CD14-positive monocyte (primary cell): ENCODE results near the gene PHF3. TPM values are rescaled to one million over a fixed set of nuclear protein-coding genes. Genes with fewer than 3 reads are reported as not detected.
A peak's percentile ranks its signal among the peaks of the same experiment; 100 is the strongest.

Experiments used
- DNase-seq, 3 donors: peaks; one replicate each; pipeline ENCODE4 v3.0.0-alpha.2; 2011 to 2022
- H2AFZ ChIP-seq: 2 replicates; pipeline ENCODE4 v1.6.0; 2012; ENCODE audit warnings: mild to moderate bottlenecking, low read depth, low read length, inconsistent platforms; ENCODE audit not compliant: insufficient read depth, poor library complexity, severe bottlenecking
- H3K27ac ChIP-seq, 2 donors: 1 replicate in 1 of 2; 2 replicates in 1 of 2; pipeline ENCODE4 v1.5.1; 2012 to 2013; ENCODE audit warnings: low read length in 2 of 2, control low read depth in 1 of 2, inconsistent platforms in 1 of 2, low read depth in 1 of 2, mild to moderate bottlenecking in 1 of 2
- H3K27me3 ChIP-seq, 2 donors: one replicate each; pipeline versions ENCODE4 v1.6.0 to v1.6.1; 2011 to 2013; ENCODE audit warnings: low read length in 2 of 2; ENCODE audit not compliant: control insufficient read depth in 2 of 2, insufficient read depth in 2 of 2
- H3K36me3 ChIP-seq, 2 donors: replicated peaks in 1 of 2; 1 replicate in 1 of 2; 2 replicates in 1 of 2; pipeline versions ENCODE4 v1.5.1 to v1.6.1; 2012 to 2013; ENCODE audit warnings: low read length in 2 of 2, control low read depth in 1 of 2, inconsistent platforms in 1 of 2, mild to moderate bottlenecking in 1 of 2; ENCODE audit not compliant: insufficient read depth in 2 of 2, control insufficient read depth in 1 of 2
- H3K4me1 ChIP-seq, 2 donors: 1 replicate in 1 of 2; 2 replicates in 1 of 2; pipeline versions ENCODE4 v1.5.1 to v1.6.1; 2012 to 2013; ENCODE audit warnings: low read length in 2 of 2, control low read depth in 1 of 2, inconsistent platforms in 1 of 2, mild to moderate bottlenecking in 1 of 2, moderate library complexity in 1 of 2; ENCODE audit not compliant: insufficient read depth in 2 of 2, control insufficient read depth in 1 of 2
- H3K4me2 ChIP-seq: replicated peaks from 2 replicates; pipeline ENCODE3; 2012; ENCODE audit warnings: low read length, moderate library complexity, mild to moderate bottlenecking; ENCODE audit not compliant: poor library complexity, severe bottlenecking; ENCODE audit errors: extremely low read depth
- H3K4me3 ChIP-seq, 3 experiments: fragments of 200-600 bp in 1 of 3; sonication (generic) in 1 of 3; replicated peaks in 1 of 3; 1 replicate in 2 of 3; 2 replicates in 1 of 3; pipeline ENCODE4 v1.5.1; 2011 to 2013; ENCODE audit warnings: low read length in 3 of 3, mild to moderate bottlenecking in 3 of 3, control low read depth in 2 of 3, low read depth in 2 of 3, inconsistent platforms in 1 of 3, moderate library complexity in 1 of 3
- H3K79me2 ChIP-seq: 2 replicates; pipeline ENCODE4 v1.6.0; 2012; ENCODE audit warnings: mild to moderate bottlenecking, control low read depth, inconsistent platforms, low read length, moderate library complexity; ENCODE audit not compliant: insufficient read depth
- H3K9ac ChIP-seq: 2 replicates; pipeline ENCODE4 v1.6.0; 2017; ENCODE audit warnings: low read length, mild to moderate bottlenecking; ENCODE audit not compliant: insufficient read depth, poor library complexity, severe bottlenecking
- H3K9me3 ChIP-seq, 2 donors: replicated peaks in 1 of 2; 1 replicate in 1 of 2; 2 replicates in 1 of 2; pipeline versions ENCODE4 v1.5.1 to v1.6.1; 2012 to 2013; ENCODE audit warnings: low read length in 2 of 2, control low read depth in 1 of 2; ENCODE audit not compliant: control insufficient read depth in 1 of 2, insufficient read depth in 1 of 2
- H4K20me1 ChIP-seq: 2 replicates; pipeline ENCODE4 v1.6.0; 2012; ENCODE audit warnings: mild to moderate bottlenecking, low read length, control low read depth, moderate library complexity; ENCODE audit not compliant: insufficient read depth
- H3K27ac Mint-ChIP-seq, 7 donors: one replicate each; pipeline ENCODE4 v1.8.0; 2020; ENCODE audit warnings: mild to moderate bottlenecking in 7 of 7, mixed read lengths in 7 of 7, moderate library complexity in 6 of 7, inconsistent platforms in 2 of 7
- H3K27me3 Mint-ChIP-seq, 3 donors: one replicate each; pipeline ENCODE4 v1.8.0; 2021 to 2022; ENCODE audit warnings: low read depth in 3 of 3, mild to moderate bottlenecking in 3 of 3, mixed read lengths in 3 of 3, moderate library complexity in 3 of 3, inconsistent platforms in 1 of 3
- H3K36me3 Mint-ChIP-seq, 2 donors: one replicate each; pipeline ENCODE4 v1.8.0; 2020; ENCODE audit warnings: mixed read lengths in 2 of 2, inconsistent platforms in 1 of 2, mild to moderate bottlenecking in 1 of 2
- H3K4me1 Mint-ChIP-seq: one replicate; pipeline ENCODE4 v1.8.0; 2020; ENCODE audit warnings: mild to moderate bottlenecking, mixed read lengths
- H3K4me3 Mint-ChIP-seq, 2 donors: one replicate each; pipeline ENCODE4 v1.8.0; 2020; ENCODE audit warnings: mild to moderate bottlenecking in 2 of 2, mixed read lengths in 2 of 2, moderate library complexity in 1 of 2
- H3K9me3 Mint-ChIP-seq, 7 donors: one replicate each; pipeline ENCODE4 v1.8.0; 2020 to 2022; ENCODE audit warnings: mixed read lengths in 7 of 7, mild to moderate bottlenecking in 6 of 7, moderate library complexity in 6 of 7, inconsistent platforms in 2 of 7
- WGBS: methylation state at CpG from one replicate; pipeline ENCODE4 v1.1.5; 2013; ENCODE audit warnings: missing lambda C conversion rate; ENCODE audit not compliant: insufficient coverage; 5-methylcytosine and 5-hydroxymethylcytosine counted together
- intact Hi-C, 2 donors: fragments of 100-400 bp; cut with micrococcal nuclease; formaldehyde crosslinking; loops; one replicate each; pipeline versions ENCODE4 v1.15.0 to v1.15.1; 2023
- polyA plus RNA-seq, 3 donors: library from polyadenylated mRNA; depleted of rRNA in 1 of 3; unstranded in 2 of 3; stranded (reverse) in 1 of 3; fragments of 300-500 nt in 2 of 3; fragments of >200 nt in 1 of 3; fragmentation: Illumina TruSeq in 2 of 3; gene quantifications; 1 replicate in 2 of 3; 2 replicates in 1 of 3; pipeline ENCODE4 v1.2.3, GENCODE V29; 2012 to 2021
- small RNA-seq: library from RNA; depleted of rRNA; stranded (forward); fragments of <200 nt; gene quantifications from one replicate; pipeline ENCODE3, GENCODE V24; 2012; ENCODE audit warnings: low read depth; ENCODE audit not compliant: insufficient read length
- TF ChIP-seq, protein P1 (sequence below): fragments of 200-600 bp; IDR thresholded peaks from one replicate; pipeline ENCODE4 v1.8.0; 2022; ENCODE audit warnings: antibody characterized with exemption, mild to moderate bottlenecking

PHF3 gene
- polyA plus RNA-seq, 3 donors: 5.4 to 13.8 (median 13.0) TPM

DNA sequence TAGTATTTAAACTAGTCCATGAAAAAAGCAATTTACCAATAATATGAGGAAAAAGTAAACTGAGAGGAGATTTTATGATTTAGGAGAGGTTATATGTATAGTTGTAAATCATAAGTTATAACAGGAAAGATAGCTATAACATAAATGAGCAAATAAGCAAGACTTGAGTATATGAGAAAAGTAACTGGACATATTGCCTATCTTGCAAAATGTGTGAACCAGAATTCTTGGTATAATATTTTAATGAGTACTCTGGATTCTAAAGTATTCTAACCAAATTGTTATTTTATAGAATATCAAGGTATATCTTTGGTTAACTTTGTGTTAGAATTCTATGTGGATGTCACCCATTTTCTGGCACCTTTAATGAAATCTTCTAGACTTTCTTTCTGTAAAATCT is 124.6 kb downstream of the PHF3 start:
- no peaks in the 10 kb centered on the region for H3K4me1 ChIP-seq
- H4K20me1 ChIP-seq: no peaks in the 10 kb centered on the region
- Mint-ChIP-seq H3K36me3 (no peaks in the 10 kb centered on the region), H3K27ac (no peak overlapping the region), H3K9me3 (peaks cover 9 to 25% (median 21%) of the 10 kb centered on the region in 7 donors), H3K4me3 (no peak overlapping the region), H3K4me1 (no peaks in the 10 kb centered on the region), H3K27me3 (peaks cover 0 to 3% (median 0%) of the 10 kb centered on the region in 3 donors)
- H2AFZ ChIP-seq: no peak overlapping the region
- no peaks in the 10 kb centered on the region for H3K79me2 ChIP-seq
- no peak overlapping the region for H3K4me2 ChIP-seq
- no peak for DNase-seq
- H3K27ac ChIP-seq: no peak overlapping the region
- H3K4me3 ChIP-seq: no peak overlapping the region
- intact Hi-C loops: loop anchor here in 1 of 2 donors (5.0 kb wide), 1 partner anchor 163 kb away; no protein-coding TSS in a partner anchor
- H3K9me3 ChIP-seq: peaks cover 0 to 7% of the 10 kb centered on the region in 2 donors
- H3K36me3 ChIP-seq: no peaks in the 10 kb centered on the region
- TF ChIP-seq, protein P1, sequence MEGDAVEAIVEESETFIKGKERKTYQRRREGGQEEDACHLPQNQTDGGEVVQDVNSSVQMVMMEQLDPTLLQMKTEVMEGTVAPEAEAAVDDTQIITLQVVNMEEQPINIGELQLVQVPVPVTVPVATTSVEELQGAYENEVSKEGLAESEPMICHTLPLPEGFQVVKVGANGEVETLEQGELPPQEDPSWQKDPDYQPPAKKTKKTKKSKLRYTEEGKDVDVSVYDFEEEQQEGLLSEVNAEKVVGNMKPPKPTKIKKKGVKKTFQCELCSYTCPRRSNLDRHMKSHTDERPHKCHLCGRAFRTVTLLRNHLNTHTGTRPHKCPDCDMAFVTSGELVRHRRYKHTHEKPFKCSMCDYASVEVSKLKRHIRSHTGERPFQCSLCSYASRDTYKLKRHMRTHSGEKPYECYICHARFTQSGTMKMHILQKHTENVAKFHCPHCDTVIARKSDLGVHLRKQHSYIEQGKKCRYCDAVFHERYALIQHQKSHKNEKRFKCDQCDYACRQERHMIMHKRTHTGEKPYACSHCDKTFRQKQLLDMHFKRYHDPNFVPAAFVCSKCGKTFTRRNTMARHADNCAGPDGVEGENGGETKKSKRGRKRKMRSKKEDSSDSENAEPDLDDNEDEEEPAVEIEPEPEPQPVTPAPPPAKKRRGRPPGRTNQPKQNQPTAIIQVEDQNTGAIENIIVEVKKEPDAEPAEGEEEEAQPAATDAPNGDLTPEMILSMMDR: no peak
- H3K27me3 ChIP-seq: no peaks in the 10 kb centered on the region
- no peak overlapping the region for H3K9ac ChIP-seq

DNA sequence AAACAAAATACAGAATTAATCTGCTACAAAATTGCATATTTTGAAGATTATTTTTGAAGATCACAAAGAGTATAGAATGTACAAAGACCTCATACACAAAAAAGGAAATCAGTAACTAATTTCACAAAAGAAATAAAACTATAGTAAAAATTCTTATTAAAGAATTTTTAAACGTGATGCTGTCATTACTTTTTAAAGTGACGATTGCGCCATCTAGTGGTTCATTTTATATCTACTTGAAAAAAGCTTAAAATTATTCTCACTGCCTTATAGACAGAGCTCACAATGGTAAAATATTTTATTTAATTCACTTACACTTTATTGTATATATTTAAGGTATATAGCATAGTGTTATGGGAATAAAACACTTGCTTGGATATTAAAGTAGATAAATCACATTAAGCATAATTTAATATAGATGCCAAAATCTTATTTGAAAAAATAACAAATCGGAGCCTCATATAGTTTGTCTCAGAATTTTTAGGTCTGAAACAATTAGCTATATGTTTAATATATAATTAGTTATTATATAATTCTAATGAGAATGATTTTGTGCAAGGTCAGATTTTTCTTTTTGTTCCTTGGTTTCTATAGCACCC is 128.8 kb downstream of the PHF3 start:
- no peaks in the 10 kb centered on the region for H3K36me3 ChIP-seq
- TF ChIP-seq, protein P1: peak; percentile 72

More for the DNA sequence above, 128.8 kb downstream of the PHF3 start:
- Histone ChIP-seq H3K4me1 (no peaks in the 10 kb centered on the region), H2AFZ (no peak overlapping the region), H3K4me2 (no peak overlapping the region), H3K27me3 (no peaks in the 10 kb centered on the region), H3K9ac (no peak overlapping the region), H3K9me3 (no peaks in the 10 kb centered on the region), H3K4me3 (no peak overlapping the region), H3K27ac (no peak overlapping the region), H3K79me2 (no peaks in the 10 kb centered on the region), H4K20me1 (no peaks in the 10 kb centered on the region)
- Mint-ChIP-seq H3K36me3 (no peaks in the 10 kb centered on the region), H3K4me3 (no peak overlapping the region), H3K27ac (no peak overlapping the region), H3K4me1 (no peaks in the 10 kb centered on the region), H3K27me3 (peaks cover 2 to 3% (median 2%) of the 10 kb centered on the region in 3 donors), H3K9me3 (peaks cover 0 to 7% (median 4%) of the 10 kb centered on the region in 7 donors)
- no CpG with 5 or more reads among the region's 4 CpGs for WGBS
- intact Hi-C loops: loop anchor here in 1 of 2 donors (5.0 kb wide), 1 partner anchor 167 kb away; no protein-coding TSS in a partner anchor
- peak; percentile 34 to 69 (median 48) for DNase-seq

Small RNAs within 50 kb of the gene (small RNA-seq; reads per million reads assigned to genes)
- not detected for gene AL513043.1

Other genes with a start within 250 kb of the PHF3 start
- gene PTP4A1, start 63.3 kb upstream of the PHF3 start, polyA plus RNA-seq: 100 to 1,000 TPM in 1 of 3 donors, 10 to 100 TPM in 2; 73.4 to 106 (median 96.1) TPM